H1 (cell line): ENCODE results near the gene SRRM2. TPM values are rescaled to one million over a fixed set of nuclear protein-coding genes. Genes with fewer than 3 reads are reported as not detected.

ENCODE experiments used
- CTCF ChIA-PET: fragments of 300-600 bp; sonication (Branson Sonifier 250); formaldehyde crosslinking; loops from one replicate; lab custom pipeline; 2021; ENCODE audit not compliant: partially characterized antibody; lab: Charles Lee
- POLR2A ChIA-PET: fragments of 300-600 bp; sonication (Branson Sonifier 250); formaldehyde crosslinking; loops from one replicate; lab custom pipeline; 2021; ENCODE audit warnings: inconsistent platforms; ENCODE audit not compliant: partially characterized antibody; lab: Charles Lee
- DNase-seq, 2 experiments: peaks; one replicate each; pipeline versions ENCODE4 v3.0.0 to v3.0.0-alpha.2; 2010 to 2022; ENCODE audit warnings: low spot score in 2 of 2, low read depth in 1 of 2, mixed read lengths in 1 of 2
- FAIRE-seq: peaks from 2 replicates; lab custom pipeline; 2011; peaks lifted over from hg19 to GRCh38; lab: Jason Lieb, UNC
- H2AFZ ChIP-seq: 2 replicates; pipeline ENCODE4 v1.8.1; 2012; ENCODE audit warnings: low read length, inconsistent platforms
- H2AK5ac ChIP-seq: 2 replicates; pipeline ENCODE4 v1.6.1; 2013; ENCODE audit warnings: low read depth, low read length
- H2BK120ac ChIP-seq: replicated peaks from 2 replicates; pipeline ENCODE3; 2013; ENCODE audit warnings: low read depth, low read length, inconsistent platforms
- H2BK12ac ChIP-seq: 2 replicates; pipeline ENCODE4 v1.6.1; 2013; ENCODE audit warnings: low read depth, low read length
- H2BK15ac ChIP-seq: 2 replicates; pipeline ENCODE4 v1.6.1; 2013; ENCODE audit warnings: low read length
- H2BK20ac ChIP-seq: 2 replicates; pipeline ENCODE4 v1.6.1; 2013; ENCODE audit warnings: low read length
- H2BK5ac ChIP-seq: 2 replicates; pipeline ENCODE4 v1.6.1; 2013; ENCODE audit warnings: low read depth, low read length
- H3K14ac ChIP-seq: 2 replicates; pipeline ENCODE4 v1.6.1; 2013; ENCODE audit warnings: inconsistent platforms; ENCODE audit not compliant: insufficient read length
- H3K18ac ChIP-seq: 2 replicates; pipeline ENCODE4 v1.6.1; 2013; ENCODE audit warnings: low read length; ENCODE audit errors: extremely low read depth
- H3K23ac ChIP-seq: 2 replicates; pipeline ENCODE4 v1.6.1; 2013; ENCODE audit warnings: inconsistent platforms; ENCODE audit not compliant: insufficient read length
- H3K23me2 ChIP-seq: 2 replicates; pipeline ENCODE4 v1.6.1; 2013; ENCODE audit warnings: low read depth, low read length
- H3K27ac ChIP-seq: 2 replicates; pipeline ENCODE4 v1.6.1; 2011; ENCODE audit warnings: low read depth, low read length, inconsistent platforms
- H3K27me3 ChIP-seq, 4 experiments: replicated peaks in 1 of 4; 1 replicate in 1 of 4; 2 replicates in 3 of 4; pipeline versions ENCODE4 v1.6.1 to v1.8.1; 2011 to 2013; ENCODE audit warnings: low read length in 3 of 4, mild to moderate bottlenecking in 3 of 4, inconsistent platforms in 2 of 4, mixed read lengths in 2 of 4, moderate library complexity in 1 of 4; ENCODE audit not compliant: control insufficient read depth in 3 of 4, insufficient read depth in 3 of 4; ENCODE audit errors: extremely low read depth in 1 of 4
- H3K36me3 ChIP-seq, 4 experiments: 2 replicates each; pipeline versions ENCODE4 v1.6.1 to v1.8.1; 2011 to 2013; ENCODE audit warnings: mild to moderate bottlenecking in 4 of 4, low read length in 3 of 4, moderate library complexity in 2 of 4, control low read depth in 1 of 4, inconsistent platforms in 1 of 4; ENCODE audit not compliant: insufficient read depth in 4 of 4, control insufficient read depth in 2 of 4
- H3K4ac ChIP-seq: replicated peaks from 2 replicates; pipeline ENCODE3; 2013; ENCODE audit warnings: low read length, low read depth, mixed read lengths, inconsistent platforms; ENCODE audit not compliant: insufficient read length
- H3K4me1 ChIP-seq, 4 experiments: replicated peaks in 1 of 4; 1 replicate in 1 of 4; 2 replicates in 3 of 4; pipeline versions ENCODE4 v1.6.1 to v1.8.1; 2011 to 2013; ENCODE audit warnings: low read length in 3 of 4, inconsistent platforms in 2 of 4, mixed read lengths in 1 of 4; ENCODE audit not compliant: insufficient read depth in 4 of 4, control insufficient read depth in 3 of 4
- H3K4me2 ChIP-seq, 2 experiments: 2 replicates each; pipeline versions ENCODE4 v1.6.1 to v1.8.1; 2011 to 2013; ENCODE audit warnings: low read depth in 2 of 2, low read length in 2 of 2, control low read depth in 1 of 2, inconsistent platforms in 1 of 2, mild to moderate bottlenecking in 1 of 2; ENCODE audit not compliant: insufficient read depth in 1 of 2
- H3K4me3 ChIP-seq, 4 experiments: fragments of 200-600, 300-600 bp in 1 of 4; sonication (generic), shearing (Covaris generic), sonication (Bioruptor Twin) in 1 of 4; 2 replicates each; pipeline versions ENCODE4 v1.5.1 to v1.8.1; 2011 to 2016; ENCODE audit warnings: low read length in 4 of 4, low read depth in 3 of 4, control low read depth in 2 of 4, inconsistent platforms in 2 of 4, mild to moderate bottlenecking in 2 of 4, mixed read lengths in 1 of 4, moderate library complexity in 1 of 4; ENCODE audit not compliant: insufficient read depth in 2 of 4; ENCODE audit errors: extremely low read depth in 1 of 4
- H3K56ac ChIP-seq: replicated peaks from 2 replicates; pipeline ENCODE3; 2013; ENCODE audit warnings: low read depth, mild to moderate bottlenecking, mixed read lengths, low read length, inconsistent platforms; ENCODE audit not compliant: insufficient read length
- H3K79me1 ChIP-seq: 2 replicates; pipeline ENCODE4 v1.6.1; 2013; ENCODE audit warnings: low read depth, low read length, control low read depth
- H3K79me2 ChIP-seq, 2 experiments: 2 replicates each; pipeline versions ENCODE4 v1.6.1 to v1.8.1; 2012 to 2013; ENCODE audit warnings: low read length in 2 of 2, mild to moderate bottlenecking in 2 of 2, inconsistent platforms in 1 of 2; ENCODE audit not compliant: insufficient read depth in 2 of 2, control insufficient read depth in 1 of 2
- H3K9ac ChIP-seq, 4 experiments: replicated peaks in 1 of 4; 1 replicate in 1 of 4; 2 replicates in 3 of 4; pipeline versions ENCODE4 v1.6.1 to v1.8.1; 2011 to 2013; ENCODE audit warnings: low read depth in 3 of 4, low read length in 3 of 4, control low read depth in 2 of 4, mild to moderate bottlenecking in 2 of 4, moderate library complexity in 2 of 4, inconsistent platforms in 1 of 4; ENCODE audit errors: extremely low read depth in 1 of 4
- H3K9me3 ChIP-seq, 2 experiments: 2 replicates each; pipeline versions ENCODE4 v1.6.1 to v1.8.1; 2012 to 2013; ENCODE audit warnings: mild to moderate bottlenecking in 2 of 2, moderate library complexity in 2 of 2, control low read depth in 1 of 2, inconsistent platforms in 1 of 2, low read depth in 1 of 2, low read length in 1 of 2, mixed read lengths in 1 of 2; ENCODE audit not compliant: insufficient read depth in 2 of 2
- H4K20me1 ChIP-seq, 2 experiments: replicated peaks in 1 of 2; 2 replicates each; pipeline versions ENCODE3 to v1.8.1; 2011 to 2013; ENCODE audit warnings: inconsistent platforms in 2 of 2, low read length in 2 of 2, mild to moderate bottlenecking in 1 of 2; ENCODE audit not compliant: insufficient read depth in 2 of 2, control insufficient read depth in 1 of 2
- H4K5ac ChIP-seq: 2 replicates; pipeline ENCODE4 v1.6.1; 2013; ENCODE audit warnings: low read length, low read depth, mixed read lengths, inconsistent platforms; ENCODE audit not compliant: insufficient read length
- H4K8ac ChIP-seq: 2 replicates; pipeline ENCODE4 v1.8.0; 2013; ENCODE audit warnings: mild to moderate bottlenecking, moderate library complexity, low read length, inconsistent platforms; ENCODE audit not compliant: insufficient read depth; ENCODE audit errors: extremely low read depth
- H4K91ac ChIP-seq: replicated peaks from 2 replicates; pipeline ENCODE3; 2013; ENCODE audit warnings: low read length, mixed read lengths, inconsistent platforms; ENCODE audit not compliant: insufficient read length
- SAP30 ChIP-seq: fragments of 300-600 bp; sonication (generic); IDR thresholded peaks from 2 replicates; pipeline ENCODE4 v1.7.1; 2012; ENCODE audit warnings: low read length, moderate library complexity, mild to moderate bottlenecking, inconsistent platforms; ENCODE audit not compliant: insufficient read depth, insufficient replicate concordance
- SIN3A ChIP-seq, 2 experiments: IDR thresholded peaks in 1 of 2; conservative IDR thresholded peaks in 1 of 2; 2 replicates each; pipeline ENCODE4 v1.6.1; 2011 to 2012; ENCODE audit warnings: low read length in 2 of 2, improper control_type of control experiment in 1 of 2, low read depth in 1 of 2, mild to moderate bottlenecking in 1 of 2
- WGBS, 2 experiments: shearing (Covaris generic) in 1 of 2; methylation state at CpG; one replicate each; pipeline versions ENCODE4 v1.1.6 to v1.1.7; 2013 to 2015; ENCODE audit warnings: low lambda C conversion rate in 2 of 2, mixed read lengths in 2 of 2, inconsistent platforms in 1 of 2, low coverage in 1 of 2, missing lambda C conversion rate in 1 of 2; ENCODE audit not compliant: insufficient replicate concordance in 2 of 2, insufficient coverage in 1 of 2, insufficient read length in 1 of 2; ENCODE audit errors: extremely low coverage in 1 of 2, missing lambda C conversion rate in 1 of 2; 5-methylcytosine and 5-hydroxymethylcytosine counted together
- polyA plus RNA-seq, 7 experiments: library from polyadenylated mRNA; depleted of rRNA in 3 of 7; stranded (reverse) in 5 of 7; unstranded in 2 of 7; fragments of >200 nt in 5 of 7; fragments of 200-250 nt in 2 of 7; gene quantifications; 1 replicate in 5 of 7; 2 replicates in 1 of 7; 4 replicates in 1 of 7; pipeline versions ENCODE4 v1.2.1 to v1.2.3, GENCODE V29; 2011 to 2013; ENCODE audit warnings: missing spikeins in 2 of 7, mixed read lengths in 2 of 7
- total RNA-seq: library from RNA; stranded (reverse); fragmentation: NEBNext Ultra II Directional; extraction: Animal tissue kit (Norgen Biotek cat#: 25700); gene quantifications from 2 replicates; pipeline ENCODE4 v1.2.1, GENCODE V29; 2021

SRRM2 gene
- total and polyA plus RNA-seq, 2 of the 8 experiments (the other 6 are each of a cell fraction or from before 2014, with no cell fraction given) = 300 to 579 TPM

GRCh38 chr16:2775765-2776499, 23.5 kb downstream of the SRRM2 start:
- Histone ChIP-seq H2BK5ac (no peak overlapping the region), H3K4me1 (peaks cover 0 to 4% (median under 1%) of the 10 kb centered on the region in 4 experiments; a peak in 5 of 7 replicates), H3K14ac (no peak overlapping the region), H4K91ac (no peak overlapping the region), H3K27ac (peak overlapping the region; percentile 77; the same call in 1 of the 2 replicates), H3K79me1 (peaks cover 10% of the 10 kb centered on the region; the same call in 1 of the 2 replicates), H3K36me3 (peaks cover 14 to 40% (median 21%) of the 10 kb centered on the region in 4 experiments; a peak in 7 of 8 replicates), H3K27me3 (no peaks in the 10 kb centered on the region), H3K4me3 (peak overlapping the region; percentile 89 to 99 (median 94)), H3K18ac (no peak overlapping the region), H3K56ac (no peak overlapping the region), H4K20me1 (peaks cover 11 to 22% of the 10 kb centered on the region in 2 experiments), H3K9ac (peak overlapping the region in 3 of 4 experiments; percentile 85 to 91 (median 87); a peak in 6 of 7 replicates), H2AFZ (no peak overlapping the region), H3K9me3 (no peaks in the 10 kb centered on the region), H3K4ac (no peak overlapping the region), H3K79me2 (peaks cover 12 to 34% of the 10 kb centered on the region in 2 experiments), H2BK15ac (no peak overlapping the region), H2BK20ac (no peak overlapping the region), H3K23me2 (peaks cover 10% of the 10 kb centered on the region; the same call in 1 of the 2 replicates), H2AK5ac (no peak overlapping the region), H3K4me2 (peak overlapping the region; percentile 88), H4K8ac (no peak overlapping the region), H2BK120ac (no peak overlapping the region), H3K23ac (no peak overlapping the region), H4K5ac (no peak overlapping the region), H2BK12ac (no peak overlapping the region)
- WGBS, 2 experiments = 68% methylated on average over 11 of the region's 11 CpGs; no CpG with 5 or more reads in 1 of the 2 experiments
- FAIRE-seq (no peak), DNase-seq (no peak)
- CTCF ChIA-PET = no interaction called here
- POLR2A ChIA-PET = interaction anchor here (0.8 to 9.5 kb wide), 8 partner anchors 9 to 108 kb away, joined by 3 to 180 read pairs (median 11); partner anchors contain the start of genes FLYWCH2 and SRRM2
- TF ChIP-seq SAP30 (peak; percentile 39), SIN3A (conservative IDR thresholded peaks at IDR 0.05 in 1 of 2, IDR thresholded peaks at IDR 0.05 in 1 of 2; ENCODE audit: low read depth in 1 of 2, low read length in 2 of 2) (0 out of 4 replicates have a peak, but pooled peaks of 1 of the 2 experiments have one; percentile 13)
